Placental epithelial cell (primary cell): ENCODE data around the gene EIF5B. TPM values are rescaled to one million over a fixed set of nuclear protein-coding genes. Genes with fewer than 3 reads are reported as not detected.

Experiments used
- total RNA-seq: library from RNA; depleted of rRNA; stranded (reverse); fragments of >200 nt; gene quantifications from 2 replicates; pipeline ENCODE4 v1.2.3, GENCODE V29; 2012

Gene EIF5B, protein sequence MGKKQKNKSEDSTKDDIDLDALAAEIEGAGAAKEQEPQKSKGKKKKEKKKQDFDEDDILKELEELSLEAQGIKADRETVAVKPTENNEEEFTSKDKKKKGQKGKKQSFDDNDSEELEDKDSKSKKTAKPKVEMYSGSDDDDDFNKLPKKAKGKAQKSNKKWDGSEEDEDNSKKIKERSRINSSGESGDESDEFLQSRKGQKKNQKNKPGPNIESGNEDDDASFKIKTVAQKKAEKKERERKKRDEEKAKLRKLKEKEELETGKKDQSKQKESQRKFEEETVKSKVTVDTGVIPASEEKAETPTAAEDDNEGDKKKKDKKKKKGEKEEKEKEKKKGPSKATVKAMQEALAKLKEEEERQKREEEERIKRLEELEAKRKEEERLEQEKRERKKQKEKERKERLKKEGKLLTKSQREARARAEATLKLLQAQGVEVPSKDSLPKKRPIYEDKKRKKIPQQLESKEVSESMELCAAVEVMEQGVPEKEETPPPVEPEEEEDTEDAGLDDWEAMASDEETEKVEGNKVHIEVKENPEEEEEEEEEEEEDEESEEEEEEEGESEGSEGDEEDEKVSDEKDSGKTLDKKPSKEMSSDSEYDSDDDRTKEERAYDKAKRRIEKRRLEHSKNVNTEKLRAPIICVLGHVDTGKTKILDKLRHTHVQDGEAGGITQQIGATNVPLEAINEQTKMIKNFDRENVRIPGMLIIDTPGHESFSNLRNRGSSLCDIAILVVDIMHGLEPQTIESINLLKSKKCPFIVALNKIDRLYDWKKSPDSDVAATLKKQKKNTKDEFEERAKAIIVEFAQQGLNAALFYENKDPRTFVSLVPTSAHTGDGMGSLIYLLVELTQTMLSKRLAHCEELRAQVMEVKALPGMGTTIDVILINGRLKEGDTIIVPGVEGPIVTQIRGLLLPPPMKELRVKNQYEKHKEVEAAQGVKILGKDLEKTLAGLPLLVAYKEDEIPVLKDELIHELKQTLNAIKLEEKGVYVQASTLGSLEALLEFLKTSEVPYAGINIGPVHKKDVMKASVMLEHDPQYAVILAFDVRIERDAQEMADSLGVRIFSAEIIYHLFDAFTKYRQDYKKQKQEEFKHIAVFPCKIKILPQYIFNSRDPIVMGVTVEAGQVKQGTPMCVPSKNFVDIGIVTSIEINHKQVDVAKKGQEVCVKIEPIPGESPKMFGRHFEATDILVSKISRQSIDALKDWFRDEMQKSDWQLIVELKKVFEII
- 12.2 and 16.1 TPM in 2 replicates for total RNA-seq

GRCh38 chr2:99337113-99338028 lies at the start of gene EIF5B:
Gene EIF5B, plus strand, starts transcription at chr2:99337389. Its CDS starts 166 bp downstream, at chr2:99337555.

GRCh38 chr2:99301097-99301496 lies 36.1 kb upstream of the EIF5B start, which contains the start of gene LYG1:
Gene LYG1, minus strand, starts transcription at chr2:99301197. Its CDS starts 5,527 bp downstream, at chr2:99295670.

DNA sequence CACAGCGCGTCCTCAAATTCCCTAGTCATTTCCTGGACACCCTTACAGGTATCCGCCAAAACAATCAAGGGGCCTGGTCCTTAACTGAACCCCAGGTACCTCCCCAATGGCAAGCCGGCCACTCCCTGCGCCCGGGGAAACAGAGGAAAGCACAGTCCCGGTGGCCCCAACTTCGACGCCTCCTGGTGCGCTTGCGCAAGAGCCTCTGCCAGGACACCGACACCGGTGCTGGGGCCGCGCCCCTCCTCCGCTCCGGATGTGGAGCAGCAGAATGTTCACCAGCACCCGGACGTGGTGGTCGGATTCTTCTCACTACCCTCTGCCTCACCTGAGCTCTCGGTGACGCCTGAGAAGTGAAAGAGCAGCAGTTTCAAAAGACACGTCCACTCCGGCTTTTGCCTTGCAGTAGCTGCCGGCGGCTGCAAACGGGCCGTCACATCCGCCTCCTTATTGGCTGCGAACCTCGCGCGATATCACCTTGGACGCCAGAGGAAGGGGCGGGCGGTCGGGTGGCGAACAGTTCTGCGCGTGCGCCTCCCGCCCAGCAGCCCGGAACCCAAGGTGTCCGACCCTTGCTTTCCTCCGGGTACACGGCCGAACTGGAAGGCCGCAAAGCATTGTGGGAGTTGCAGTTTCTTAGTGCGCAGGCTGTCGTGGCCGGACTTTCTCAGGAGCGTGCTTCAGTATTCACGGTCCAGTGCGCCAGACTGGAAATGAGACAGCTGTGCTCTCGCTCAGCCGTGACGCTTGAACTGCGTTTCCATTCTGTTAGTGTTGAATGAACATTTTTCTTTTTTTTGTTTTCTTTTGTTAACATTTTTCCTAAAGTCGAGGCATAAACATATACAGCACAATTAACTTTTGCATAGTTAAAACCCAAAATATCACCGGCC lies 1.0 kb upstream of the EIF5B start, which contains the start of gene TXNDC9:
TXNDC9 (minus strand) TSS at position 423 of the 893 bp plus-strand sequence. CDS start 3,123 bp downstream, outside the sequence.

Other genes starting within 250 kb of the EIF5B start
- gene C2orf15, start 195.7 kb upstream of the EIF5B start, total RNA-seq = 0.22 and 0.79 TPM in 2 replicates
- gene TSGA10, start 182.4 kb upstream of the EIF5B start, total RNA-seq = 2.9 and 6.7 TPM in 2 replicates
- gene LIPT1, start 182.4 kb upstream of the EIF5B start, total RNA-seq = 2.4 and 3.0 TPM in 2 replicates
- 17.1 and 18.1 TPM in 2 replicates for gene MITD1, start 156.3 kb upstream of the EIF5B start, total RNA-seq
- 30.4 and 35.7 TPM in 2 replicates for gene MRPL30, start 156.2 kb upstream of the EIF5B start, total RNA-seq
- gene LYG2, start 81.7 kb upstream of the EIF5B start, total RNA-seq = not detected in 2 replicates
- 0.79 TPM in 1 of 2 replicates, not detected in the other for gene LYG1, start 36.2 kb upstream of the EIF5B start, total RNA-seq
- 33.0 and 59.8 TPM in 2 replicates for gene TXNDC9, start 1.1 kb upstream of the EIF5B start, total RNA-seq
- 26.8 and 39.3 TPM in 2 replicates for gene REV1, start 152.6 kb downstream of the EIF5B start, total RNA-seq